Gastroesophageal sphincter (tissue), 3 donors: Measurements from ENCODE around the gene NAV2.

Source experiments
- CTCF ChIP-seq, 4 experiments: fragments of 200-600 bp in 2 of 4; fragments of 450-650 bp in 2 of 4; sonication (generic) in 1 of 4; IDR thresholded peaks; one replicate each; pipeline ENCODE4 v1.5.1; 2017 to 2019; ENCODE audit warnings: antibody characterized with exemption in 4 of 4, mild to moderate bottlenecking in 2 of 4, moderate library complexity in 2 of 4
- POLR2AphosphoS5 ChIP-seq: sonication (generic); formaldehyde crosslinking; IDR thresholded peaks from one replicate; pipeline ENCODE4 v1.6.1; 2017; ENCODE audit warnings: antibody characterized with exemption

- TF ChIP-seq CTCF (IDR thresholded peaks at IDR 0.05): no peak
- TF ChIP-seq POLR2AphosphoS5: peak; percentile 50
These were observed 11.2 kb upstream of the NAV2 start for GRCh38 chr11:19701421-19701820.
